K562 (cell line): ENCODE data around the gene TTN. TPM values are rescaled to one million over a fixed set of nuclear protein-coding genes. Genes with fewer than 3 reads are reported as not detected.

Experiments used
- ATAC-seq: fragments of 200-7000 bp; cut with Tn5 transposase; 3 replicates; pipeline ENCODE4 v1.9.1; 2020; ENCODE audit warnings: moderate library complexity
- BruUV-seq: library from RNA; stranded (reverse); fragments of 400-500 nt; replicated peaks from 2 replicates; lab custom pipeline; 2021; lab: Mats Ljungman, UMichigan
- CTCF ChIA-PET: fragments of 300-600 bp; formaldehyde crosslinking; extraction: SDS; loops from one replicate; lab custom pipeline; 2021; ENCODE audit warnings: low intra/inter-chr PET ratio; lab: Yijun Ruan, JAX
- POLR2A ChIA-PET: fragments of 300-600, 350-650 bp; sonication (Branson Sonifier 250); formaldehyde crosslinking; extraction: SDS; loops from one replicate; lab custom pipeline; 2021; ENCODE audit warnings: antibody characterized with exemption, inconsistent platforms; lab: Yijun Ruan, JAX
- DNase-seq, 4 experiments: peaks; one replicate each; pipeline versions ENCODE4 v3.0.0 to v3.0.0-alpha.2; 2011 to 2018; ENCODE audit warnings: low spot score in 3 of 4, mixed read lengths in 3 of 4; ENCODE audit errors: extremely low read depth in 1 of 4
- FAIRE-seq: peaks from 2 replicates; lab custom pipeline; 2011; peaks lifted over from hg19 to GRCh38; lab: Jason Lieb, UNC
- H2AFZ ChIP-seq: 2 replicates; pipeline ENCODE4 v1.6.0; 2011; ENCODE audit warnings: low read depth, low read length, control low read depth, inconsistent platforms
- H3K27ac ChIP-seq: fragments of 200-600 bp; 3 replicates; pipeline ENCODE4 v1.8.0; 2011; ENCODE audit warnings: low read depth, mild to moderate bottlenecking, control low read depth, inconsistent platforms, low read length, moderate library complexity, mixed read lengths; ENCODE audit errors: extremely low read depth
- H3K27me3 ChIP-seq, 2 experiments: fragments of 300-600 bp in 1 of 2; 2 replicates in 1 of 2; 3 replicates in 1 of 2; pipeline versions ENCODE4 v1.6.0 to v1.8.0; 2011; ENCODE audit warnings: inconsistent platforms in 2 of 2, low read length in 2 of 2, mild to moderate bottlenecking in 1 of 2, mixed read lengths in 1 of 2, moderate library complexity in 1 of 2; ENCODE audit not compliant: control insufficient read depth in 2 of 2, insufficient read depth in 2 of 2
- H3K36me3 ChIP-seq: fragments of 300-600 bp; 3 replicates; pipeline ENCODE4 v1.8.0; 2011; ENCODE audit warnings: mild to moderate bottlenecking, low read length, inconsistent platforms; ENCODE audit not compliant: control insufficient read depth, insufficient read depth
- H3K4me1 ChIP-seq, 2 experiments: fragments of 200-600 bp in 1 of 2; replicated peaks in 1 of 2; 2 replicates in 1 of 2; 3 replicates in 1 of 2; pipeline versions ENCODE4 v1.5.1 to v1.8.0; 2011; ENCODE audit warnings: inconsistent platforms in 2 of 2, low read length in 2 of 2, mild to moderate bottlenecking in 1 of 2, mixed read lengths in 1 of 2, moderate library complexity in 1 of 2; ENCODE audit not compliant: control insufficient read depth in 2 of 2, insufficient read depth in 2 of 2
- H3K4me2 ChIP-seq: 2 replicates; pipeline ENCODE4 v1.6.1; 2011; ENCODE audit warnings: low read length, control low read depth, inconsistent platforms, mixed read lengths; ENCODE audit not compliant: insufficient read depth
- H3K4me3 ChIP-seq: fragments of 200-600 bp; sonication (generic), shearing (Covaris generic); 2 replicates; pipeline ENCODE4 v1.5.1; 2016; ENCODE audit warnings: control low read depth, inconsistent platforms
- H3K79me2 ChIP-seq: fragments of 200-600 bp; 3 replicates; pipeline ENCODE4 v1.8.0; 2011; ENCODE audit warnings: low read length, inconsistent platforms; ENCODE audit not compliant: control insufficient read depth, insufficient read depth
- H3K9ac ChIP-seq, 2 experiments: 2 replicates each; pipeline versions ENCODE4 v1.6.0 to v1.6.1; 2011; ENCODE audit warnings: low read depth in 2 of 2, low read length in 2 of 2, control low read depth in 1 of 2, inconsistent platforms in 1 of 2, mild to moderate bottlenecking in 1 of 2, mixed read lengths in 1 of 2; ENCODE audit not compliant: insufficient read depth in 1 of 2
- H3K9me1 ChIP-seq: one replicate; pipeline ENCODE4 v1.6.0; 2011; ENCODE audit warnings: inconsistent platforms, mild to moderate bottlenecking, low read length, moderate library complexity; ENCODE audit not compliant: control insufficient read depth, insufficient read depth
- H3K9me3 ChIP-seq: replicated peaks from 2 replicates; pipeline ENCODE4 v1.5.1; 2011; ENCODE audit warnings: low read depth, low read length, inconsistent platforms; ENCODE audit not compliant: control insufficient read depth, insufficient read depth
- H4K20me1 ChIP-seq: replicated peaks from 2 replicates; pipeline ENCODE4 v1.6.1; 2011; ENCODE audit warnings: low read length, inconsistent platforms, mixed read lengths; ENCODE audit not compliant: control insufficient read depth, insufficient read depth
- BDP1 ChIP-seq: IDR thresholded peaks from 3 replicates; pipeline ENCODE4 v1.6.1; 2011; ENCODE audit not compliant: insufficient read length, insufficient read depth
- CBX8 ChIP-seq: fragments of 200-600 bp; sonication (generic); IDR thresholded peaks from 2 replicates; pipeline ENCODE4 v1.6.1; 2012; ENCODE audit warnings: borderline replicate concordance, mixed run types, low read depth, mild to moderate bottlenecking, moderate library complexity, mixed read lengths, low read length, control low read depth, inconsistent platforms; ENCODE audit not compliant: poor library complexity, severe bottlenecking; ENCODE audit errors: extremely low read depth
- GATAD2A ChIP-seq: fragments of 450-650 bp; IDR thresholded peaks from 2 replicates; pipeline ENCODE4 v1.6.1; 2017
- HDAC3 ChIP-seq: fragments of 450-650 bp; IDR thresholded peaks from 2 replicates; pipeline ENCODE4 v1.6.1; 2018; ENCODE audit warnings: borderline replicate concordance, mild to moderate bottlenecking, moderate library complexity; ENCODE audit not compliant: partially characterized antibody
- ZNF551 ChIP-seq: fragments of 250-450 bp; sonication (Bioruptor Pico); IDR thresholded peaks from 2 replicates; pipeline ENCODE4 v1.5.0; 2021; ENCODE audit warnings: mild to moderate bottlenecking, moderate library complexity
- ZNF77 ChIP-seq: fragments of 250-450 bp; sonication (Bioruptor Pico); IDR thresholded peaks from 2 replicates; pipeline ENCODE4 v1.5.0; 2020
- ZNF780A ChIP-seq: fragments of 250-450 bp; sonication (Bioruptor Pico); IDR thresholded peaks from 2 replicates; pipeline ENCODE4 v1.5.0; 2021; ENCODE audit warnings: mild to moderate bottlenecking
- WGBS: fragments of 100-300 bp; shearing (Covaris generic); methylation state at CpG from one replicate; pipeline ENCODE4 v1.1.6; 2016; ENCODE audit warnings: low coverage, mixed read lengths; ENCODE audit not compliant: insufficient coverage; ENCODE audit errors: missing lambda C conversion rate; 5-methylcytosine and 5-hydroxymethylcytosine counted together
- in situ Hi-C: fragments of 300-500 bp; cut with MboI; formaldehyde crosslinking; loops from 4 replicates; pipeline ENCODE4 v1.15.0; 2018; ENCODE audit warnings: inconsistent platforms, mixed read lengths
- intact Hi-C: fragments of 100-400 bp; cut with micrococcal nuclease; formaldehyde crosslinking; loops from 2 replicates; pipeline ENCODE4 v1.14.2; 2022
- polyA plus RNA-seq, 8 experiments: library from polyadenylated mRNA; depleted of rRNA in 4 of 8; stranded (reverse) in 5 of 8; unstranded in 3 of 8; fragments of >200 nt; fragmentation: Nextera tagmentation in 2 of 8; fragmentation: Illumina TruSeq in 1 of 8; extraction: Ambion mirVana in 2 of 8; extraction: Trizol in 1 of 8; gene quantifications; 2 replicates each; pipeline versions ENCODE4 v1.2.1 to v1.2.3, GENCODE V29; 2011 to 2014; ENCODE audit warnings: inconsistent platforms in 1 of 8, missing spikeins in 1 of 8
- total RNA-seq, 7 experiments: library from RNA; depleted of rRNA in 6 of 7; stranded (reverse); fragments of >200 nt in 6 of 7; fragmentation: Illumina TruSeq in 2 of 7; extraction: Trizol in 2 of 7; gene quantifications; 2 replicates each; pipeline versions ENCODE4 v1.2.1 to v1.2.3, GENCODE V29; 2011 to 2021; ENCODE audit warnings: low replicate concordance in 1 of 7
- TF ChIP-seq, protein P1 (sequence below): fragments of 250-450 bp; sonication (Bioruptor Pico); IDR thresholded peaks from 2 replicates; pipeline ENCODE4 v1.8.0; 2022; ENCODE audit warnings: moderate library complexity, mild to moderate bottlenecking, inconsistent platforms
- TF ChIP-seq, protein P2 (sequence below): sonication (generic); formaldehyde crosslinking; IDR thresholded peaks from 2 replicates; pipeline ENCODE4 v1.8.1; 2022; ENCODE audit warnings: missing genetic modification reagents
- TF ChIP-seq, protein P3 (sequence below): sonication (generic); formaldehyde crosslinking; IDR thresholded peaks from 2 replicates; pipeline ENCODE4 v1.8.0; 2023; ENCODE audit warnings: missing genetic modification reagents, mild to moderate bottlenecking, borderline replicate concordance
- TF ChIP-seq, protein P4 (sequence below): fragments of 250-450 bp; sonication (Bioruptor Pico); IDR thresholded peaks from 2 replicates; pipeline ENCODE4 v1.5.0; 2021; ENCODE audit warnings: mild to moderate bottlenecking, borderline replicate concordance

TTN gene
- total and polyA plus RNA-seq, 9 of the 15 experiments (the other 6 are each of a cell fraction or from before 2014, with no cell fraction given), result under 0.01 to 0.20 (median 0.04) TPM; not detected in 1

DNA sequence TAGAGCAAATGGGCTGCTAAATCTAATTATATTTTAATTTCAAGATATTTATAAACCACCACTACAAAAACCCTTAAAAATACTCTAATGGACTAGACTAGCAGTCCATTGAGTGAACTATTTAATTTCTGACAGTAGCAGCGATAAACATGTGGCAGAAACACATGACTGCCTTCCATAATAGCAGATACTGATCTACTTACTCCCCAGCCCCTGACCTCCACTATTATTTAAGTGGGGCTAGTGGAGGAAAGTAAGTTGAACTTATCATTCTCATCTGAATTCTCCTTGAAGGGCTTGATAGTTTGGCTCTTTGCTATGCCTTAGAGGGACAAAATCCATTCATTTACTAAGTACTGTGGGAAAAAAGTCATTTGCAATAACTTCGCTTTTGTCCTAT is 90.8 kb downstream of the TTN start:
- H2AFZ ChIP-seq, result no peak overlapping the region
- no peak overlapping the region for H3K9ac ChIP-seq
- no peak overlapping the region for H3K4me3 ChIP-seq
- ChIA-PET CTCF (no interaction called here), POLR2A (interaction anchor here (0.6 kb wide), 1 partner anchor 13 kb away, joined by 4 read pairs; no protein-coding TSS in a partner anchor)
- ATAC-seq, result no peak
- no peaks in the 10 kb centered on the region for H4K20me1 ChIP-seq
- no peaks in the 10 kb centered on the region for H3K4me1 ChIP-seq
- intact Hi-C loops, result no loop called here
- no peaks in the 10 kb centered on the region for H3K79me2 ChIP-seq
- BruUV-seq, result no TSS peak
- no peak for DNase-seq
- H3K9me3 ChIP-seq, result no peaks in the 10 kb centered on the region
- in situ Hi-C loops, result no loop called here
- no peaks in the 10 kb centered on the region for H3K36me3 ChIP-seq
- H3K27me3 ChIP-seq, result peaks cover 15 to 18% of the 10 kb centered on the region in 2 experiments; a peak in 4 of 5 replicates
- WGBS, result 0% methylated on average over 2 of the region's 2 CpGs
- H3K9me1 ChIP-seq, result no peaks in the 10 kb centered on the region
- FAIRE-seq, result no peak
- no peak overlapping the region for H3K27ac ChIP-seq
- no peak overlapping the region for H3K4me2 ChIP-seq
- TF ChIP-seq, protein P1, sequence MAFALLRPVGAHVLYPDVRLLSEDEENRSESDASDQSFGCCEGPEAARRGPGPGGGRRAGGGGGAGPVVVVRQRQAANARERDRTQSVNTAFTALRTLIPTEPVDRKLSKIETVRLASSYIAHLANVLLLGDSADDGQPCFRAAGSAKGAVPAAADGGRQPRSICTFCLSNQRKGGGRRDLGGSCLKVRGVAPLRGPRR (CRISPR knock-in tag), result no peak
- TF ChIP-seq GATAD2A (no peak), CBX8 (no peak), BDP1 (no peak), ZNF780A (CRISPR knock-in tag) (no peak), HDAC3 (no peak), ZNF551 (CRISPR knock-in tag) (no peak), ZNF77 (no peak)
- TF ChIP-seq, protein P2, sequence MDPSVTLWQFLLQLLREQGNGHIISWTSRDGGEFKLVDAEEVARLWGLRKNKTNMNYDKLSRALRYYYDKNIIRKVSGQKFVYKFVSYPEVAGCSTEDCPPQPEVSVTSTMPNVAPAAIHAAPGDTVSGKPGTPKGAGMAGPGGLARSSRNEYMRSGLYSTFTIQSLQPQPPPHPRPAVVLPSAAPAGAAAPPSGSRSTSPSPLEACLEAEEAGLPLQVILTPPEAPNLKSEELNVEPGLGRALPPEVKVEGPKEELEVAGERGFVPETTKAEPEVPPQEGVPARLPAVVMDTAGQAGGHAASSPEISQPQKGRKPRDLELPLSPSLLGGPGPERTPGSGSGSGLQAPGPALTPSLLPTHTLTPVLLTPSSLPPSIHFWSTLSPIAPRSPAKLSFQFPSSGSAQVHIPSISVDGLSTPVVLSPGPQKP (CRISPR knock-in tag), result no peak
- TF ChIP-seq, protein P3, sequence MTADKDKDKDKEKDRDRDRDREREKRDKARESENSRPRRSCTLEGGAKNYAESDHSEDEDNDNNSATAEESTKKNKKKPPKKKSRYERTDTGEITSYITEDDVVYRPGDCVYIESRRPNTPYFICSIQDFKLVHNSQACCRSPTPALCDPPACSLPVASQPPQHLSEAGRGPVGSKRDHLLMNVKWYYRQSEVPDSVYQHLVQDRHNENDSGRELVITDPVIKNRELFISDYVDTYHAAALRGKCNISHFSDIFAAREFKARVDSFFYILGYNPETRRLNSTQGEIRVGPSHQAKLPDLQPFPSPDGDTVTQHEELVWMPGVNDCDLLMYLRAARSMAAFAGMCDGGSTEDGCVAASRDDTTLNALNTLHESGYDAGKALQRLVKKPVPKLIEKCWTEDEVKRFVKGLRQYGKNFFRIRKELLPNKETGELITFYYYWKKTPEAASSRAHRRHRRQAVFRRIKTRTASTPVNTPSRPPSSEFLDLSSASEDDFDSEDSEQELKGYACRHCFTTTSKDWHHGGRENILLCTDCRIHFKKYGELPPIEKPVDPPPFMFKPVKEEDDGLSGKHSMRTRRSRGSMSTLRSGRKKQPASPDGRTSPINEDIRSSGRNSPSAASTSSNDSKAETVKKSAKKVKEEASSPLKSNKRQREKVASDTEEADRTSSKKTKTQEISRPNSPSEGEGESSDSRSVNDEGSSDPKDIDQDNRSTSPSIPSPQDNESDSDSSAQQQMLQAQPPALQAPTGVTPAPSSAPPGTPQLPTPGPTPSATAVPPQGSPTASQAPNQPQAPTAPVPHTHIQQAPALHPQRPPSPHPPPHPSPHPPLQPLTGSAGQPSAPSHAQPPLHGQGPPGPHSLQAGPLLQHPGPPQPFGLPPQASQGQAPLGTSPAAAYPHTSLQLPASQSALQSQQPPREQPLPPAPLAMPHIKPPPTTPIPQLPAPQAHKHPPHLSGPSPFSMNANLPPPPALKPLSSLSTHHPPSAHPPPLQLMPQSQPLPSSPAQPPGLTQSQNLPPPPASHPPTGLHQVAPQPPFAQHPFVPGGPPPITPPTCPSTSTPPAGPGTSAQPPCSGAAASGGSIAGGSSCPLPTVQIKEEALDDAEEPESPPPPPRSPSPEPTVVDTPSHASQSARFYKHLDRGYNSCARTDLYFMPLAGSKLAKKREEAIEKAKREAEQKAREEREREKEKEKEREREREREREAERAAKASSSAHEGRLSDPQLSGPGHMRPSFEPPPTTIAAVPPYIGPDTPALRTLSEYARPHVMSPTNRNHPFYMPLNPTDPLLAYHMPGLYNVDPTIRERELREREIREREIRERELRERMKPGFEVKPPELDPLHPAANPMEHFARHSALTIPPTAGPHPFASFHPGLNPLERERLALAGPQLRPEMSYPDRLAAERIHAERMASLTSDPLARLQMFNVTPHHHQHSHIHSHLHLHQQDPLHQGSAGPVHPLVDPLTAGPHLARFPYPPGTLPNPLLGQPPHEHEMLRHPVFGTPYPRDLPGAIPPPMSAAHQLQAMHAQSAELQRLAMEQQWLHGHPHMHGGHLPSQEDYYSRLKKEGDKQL (CRISPR knock-in tag), result no peak
- TF ChIP-seq, protein P4, sequence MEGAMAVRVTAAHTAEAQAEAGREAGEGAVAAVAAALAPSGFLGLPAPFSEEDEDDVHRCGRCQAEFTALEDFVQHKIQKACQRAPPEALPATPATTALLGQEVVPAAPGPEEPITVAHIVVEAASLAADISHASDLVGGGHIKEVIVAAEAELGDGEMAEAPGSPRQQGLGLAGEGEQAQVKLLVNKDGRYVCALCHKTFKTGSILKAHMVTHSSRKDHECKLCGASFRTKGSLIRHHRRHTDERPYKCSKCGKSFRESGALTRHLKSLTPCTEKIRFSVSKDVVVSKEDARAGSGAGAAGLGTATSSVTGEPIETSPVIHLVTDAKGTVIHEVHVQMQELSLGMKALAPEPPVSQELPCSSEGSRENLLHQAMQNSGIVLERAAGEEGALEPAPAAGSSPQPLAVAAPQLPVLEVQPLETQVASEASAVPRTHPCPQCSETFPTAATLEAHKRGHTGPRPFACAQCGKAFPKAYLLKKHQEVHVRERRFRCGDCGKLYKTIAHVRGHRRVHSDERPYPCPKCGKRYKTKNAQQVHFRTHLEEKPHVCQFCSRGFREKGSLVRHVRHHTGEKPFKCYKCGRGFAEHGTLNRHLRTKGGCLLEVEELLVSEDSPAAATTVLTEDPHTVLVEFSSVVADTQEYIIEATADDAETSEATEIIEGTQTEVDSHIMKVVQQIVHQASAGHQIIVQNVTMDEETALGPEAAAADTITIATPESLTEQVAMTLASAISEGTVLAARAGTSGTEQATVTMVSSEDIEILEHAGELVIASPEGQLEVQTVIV (CRISPR knock-in tag), result no peak
